Inflammatory macrophage (primary cell): ENCODE results near the gene NIPBL.
"Not testable (repeated sequence)": the region's sequence is repeated elsewhere in the genome, so short reads cannot be mapped to it uniquely, and the experiment has no call there.

Experiments
- DNase-seq, 2 donors: peaks; one replicate each; pipeline ENCODE4 v3.0.0-alpha.2; 2020 to 2022

Gene NIPBL

GRCh38 chr5:36879274-36880033 lies 2.9 kb downstream of the NIPBL start:
- no peak for DNase-seq

GRCh38 chr5:36880761-36881160 lies 4.2 kb downstream of the NIPBL start:
- peak in 1 of 2 donors; percentile 28 for DNase-seq

- DNase-seq, result no peak
These were observed 4.7 kb downstream of the NIPBL start for GRCh38 chr5:36881304-36881703.

- no peak for DNase-seq
These were observed 5.2 kb downstream of the NIPBL start for GRCh38 chr5:36881807-36882206.

- peak in 1 of 2 donors; percentile 9 for DNase-seq
These were observed 5.7 kb downstream of the NIPBL start for GRCh38 chr5:36882250-36882649.

- DNase-seq, result no peak
These were observed 7.4 kb downstream of the NIPBL start for GRCh38 chr5:36883894-36884462.

GRCh38 chr5:36885149-36885548 lies 8.6 kb downstream of the NIPBL start:
- DNase-seq, result no peak

GRCh38 chr5:36885566-36886485 lies 9.3 kb downstream of the NIPBL start:
- DNase-seq, result no peak

GRCh38 chr5:36886791-36887190 lies 10.2 kb downstream of the NIPBL start:
- DNase-seq, result no peak

- DNase-seq, result no peak
These were observed 11.0 kb downstream of the NIPBL start for GRCh38 chr5:36887532-36887931.

- DNase-seq, result no peak
These were observed 11.7 kb downstream of the NIPBL start for GRCh38 chr5:36888303-36888702.

- DNase-seq, result peak in 1 of 2 donors; percentile 21
These were observed 12.7 kb downstream of the NIPBL start for GRCh38 chr5:36889264-36889663.

GRCh38 chr5:36891266-36891665 lies 14.7 kb downstream of the NIPBL start:
- no peak for DNase-seq

- DNase-seq, result not testable (repeated sequence)
These were observed 15.7 kb downstream of the NIPBL start for GRCh38 chr5:36892085-36892830.

GRCh38 chr5:36894954-36895353 lies 18.4 kb downstream of the NIPBL start:
- DNase-seq, result no peak

GRCh38 chr5:36896476-36896875 lies 19.9 kb downstream of the NIPBL start:
- no peak for DNase-seq

- DNase-seq, result no peak
These were observed 21.0 kb downstream of the NIPBL start for GRCh38 chr5:36897616-36898015.

- no peak for DNase-seq
These were observed 23.3 kb downstream of the NIPBL start for GRCh38 chr5:36899860-36900259.

- peak; percentile 35 to 63 for DNase-seq
These were observed 23.7 kb downstream of the NIPBL start for GRCh38 chr5:36900283-36900682.

GRCh38 chr5:36901077-36901476 lies 24.5 kb downstream of the NIPBL start:
- DNase-seq, result not testable (repeated sequence)

- DNase-seq, result no peak
These were observed 25.3 kb downstream of the NIPBL start for GRCh38 chr5:36901856-36902255.

GRCh38 chr5:36902353-36902752 lies 25.8 kb downstream of the NIPBL start:
- no peak for DNase-seq

GRCh38 chr5:36904677-36905076 lies 28.1 kb downstream of the NIPBL start:
- DNase-seq, result peak; percentile 19 to 40
